GM19193 (cell line): Measurements from ENCODE around the gene RBM47.

Experiments used
- POLR2A ChIP-seq: IDR thresholded peaks from 4 replicates; pipeline ENCODE4 v1.6.1; 2011; ENCODE audit not compliant: insufficient read depth, insufficient read length; ENCODE audit errors: extremely low read depth

The RBM47 gene

DNA sequence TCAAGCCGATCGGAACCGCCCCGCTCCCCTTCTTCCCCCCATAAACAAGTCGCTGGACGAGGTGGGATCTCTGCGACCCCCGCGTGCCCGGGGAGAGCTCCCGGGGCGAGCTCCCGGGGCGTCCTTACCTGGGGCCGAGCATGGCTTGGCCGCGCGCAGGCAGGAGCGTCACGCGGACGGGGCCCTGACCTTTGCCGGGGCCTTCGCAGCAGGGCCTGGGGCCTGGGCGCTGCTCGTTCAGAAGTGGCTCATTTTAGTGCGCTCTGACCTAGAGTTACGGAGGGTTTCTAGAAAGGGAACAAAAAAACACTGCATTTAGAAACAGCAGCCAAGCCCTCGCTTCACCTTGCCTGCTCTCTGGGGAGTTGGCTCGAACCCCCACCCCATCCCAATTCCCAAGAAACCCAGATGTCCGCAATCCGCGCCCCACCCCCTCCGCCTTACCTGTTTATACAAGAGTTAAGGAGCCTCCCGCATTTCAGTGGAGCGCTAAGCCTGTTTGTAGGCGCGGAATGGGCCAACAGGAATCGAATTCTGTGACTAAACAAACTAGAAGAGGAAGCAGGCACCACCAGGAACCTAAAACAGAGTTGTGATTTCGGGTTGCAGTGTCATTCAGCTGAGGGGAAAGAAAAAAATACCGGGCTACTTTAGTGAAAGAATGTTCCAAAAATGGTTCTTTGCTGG, 814 bp upstream of the RBM47 start:
- peak; percentile 19 for TF ChIP-seq POLR2A

DNA sequence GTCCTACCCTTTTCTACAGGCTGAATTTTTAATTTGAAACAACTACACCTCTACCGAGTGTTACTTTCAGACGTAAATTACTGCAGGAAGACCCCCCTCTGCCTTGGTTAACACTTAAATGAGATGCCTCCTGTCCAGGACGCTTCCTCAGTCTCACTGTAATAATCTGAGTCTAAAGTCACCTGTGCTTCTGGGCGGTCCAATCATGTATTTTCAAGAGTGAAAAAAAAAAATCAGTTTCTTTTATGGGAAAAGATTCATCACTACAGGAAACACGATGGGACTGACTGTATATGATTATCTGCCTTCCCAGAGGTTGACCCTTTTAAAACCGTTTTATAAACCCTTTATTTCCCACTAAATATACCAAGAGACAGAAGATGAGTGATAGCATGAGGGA, 776 bp downstream of the RBM47 start:
- TF ChIP-seq POLR2A = no peak

DNA sequence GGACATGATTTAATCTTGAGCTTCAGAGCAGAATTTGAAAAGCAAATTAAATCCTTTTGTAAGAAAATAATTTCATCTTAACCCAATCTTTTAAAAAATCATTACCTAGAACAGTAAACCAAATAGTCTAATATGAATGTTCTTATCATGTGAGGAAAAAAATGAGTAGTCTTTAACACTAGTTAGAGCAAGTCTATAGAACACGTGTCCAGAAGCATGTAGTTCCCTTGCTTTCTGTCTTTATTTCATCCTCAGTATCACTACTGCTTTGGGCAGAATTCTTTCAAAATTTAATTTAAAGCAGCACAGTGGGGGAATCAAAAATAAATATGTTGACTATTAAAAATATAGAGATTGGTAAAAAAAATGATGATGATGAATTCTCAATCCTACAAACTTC, 2.1 kb downstream of the RBM47 start:
- TF ChIP-seq POLR2A = no peak

DNA sequence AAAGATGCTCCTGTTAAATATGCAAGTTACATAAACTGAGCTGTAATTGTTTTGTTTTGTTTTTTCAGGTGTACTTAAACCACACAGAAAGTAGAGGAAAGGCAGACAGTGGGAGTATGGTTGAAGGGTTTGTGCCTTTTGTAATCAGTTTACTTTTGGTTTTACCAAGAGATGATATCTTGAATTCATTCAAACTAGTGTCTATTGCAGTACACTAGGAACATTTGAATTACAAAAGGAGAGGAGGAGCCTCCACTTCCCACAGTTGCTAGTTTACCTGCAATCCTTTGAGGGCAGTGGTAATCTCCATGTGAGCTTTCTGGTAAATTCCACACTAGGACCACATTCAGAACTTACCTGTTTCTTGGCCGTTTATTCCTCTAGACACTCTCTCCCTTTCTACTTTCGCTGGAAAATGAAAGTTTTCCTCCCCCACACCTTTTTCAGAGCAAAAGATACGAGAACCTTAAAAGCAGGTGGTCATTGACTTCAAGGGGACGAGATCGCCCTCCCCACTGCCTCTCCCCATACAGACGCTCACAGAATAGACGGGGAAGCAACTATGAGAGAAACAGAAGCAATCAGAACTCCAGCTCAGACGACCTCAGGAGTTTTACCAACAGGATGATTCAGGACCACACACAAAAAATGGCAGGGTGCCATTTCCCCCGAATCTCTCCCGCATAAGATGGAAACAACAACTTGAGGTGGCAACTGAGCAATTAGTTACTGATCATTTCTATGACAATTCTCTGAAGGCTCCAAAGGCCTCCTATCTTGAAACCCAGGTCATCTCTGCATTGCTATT, 3.3 kb downstream of the RBM47 start:
- TF ChIP-seq POLR2A = peak; percentile 17

DNA sequence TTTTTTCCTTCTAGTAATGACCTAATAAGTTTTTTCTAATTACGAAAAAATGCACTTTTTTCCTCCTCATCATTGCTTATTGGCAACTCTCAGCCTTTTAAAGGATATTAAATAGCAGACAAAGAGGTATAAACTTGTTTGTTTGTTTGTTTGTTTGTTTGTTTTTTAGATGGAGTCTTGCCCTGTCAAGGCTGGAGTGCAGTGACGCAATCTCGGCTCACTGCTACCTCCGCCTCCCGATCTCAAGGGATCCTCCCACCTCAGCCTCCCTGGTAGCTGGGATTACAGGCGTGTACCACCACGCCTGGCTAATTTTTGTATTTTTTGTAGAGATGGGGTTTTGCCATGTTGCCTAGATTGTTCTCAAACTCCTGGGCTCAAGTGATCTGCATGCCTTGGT, 6.0 kb downstream of the RBM47 start:
- TF ChIP-seq POLR2A = no peak

DNA sequence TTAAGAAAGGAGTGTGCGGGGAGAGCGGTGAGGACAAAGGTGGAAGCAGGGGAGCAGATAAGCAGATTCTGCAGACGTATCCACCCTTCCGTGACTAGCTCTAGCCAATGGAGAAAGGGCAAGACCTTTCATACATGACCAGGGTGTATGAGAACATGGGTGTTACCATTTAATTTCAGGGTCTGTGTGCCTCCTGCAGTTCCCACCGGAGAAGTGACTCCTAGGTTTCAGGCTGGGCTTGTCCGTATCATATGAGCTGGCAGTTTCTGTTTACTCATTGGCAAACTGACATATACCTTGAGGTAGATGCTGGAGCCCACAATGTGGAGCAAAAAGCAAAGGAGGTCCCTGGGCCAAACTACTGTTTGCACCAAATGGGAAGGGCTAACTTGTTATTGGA, 6.8 kb downstream of the RBM47 start:
- peak; percentile 40 for TF ChIP-seq POLR2A

DNA sequence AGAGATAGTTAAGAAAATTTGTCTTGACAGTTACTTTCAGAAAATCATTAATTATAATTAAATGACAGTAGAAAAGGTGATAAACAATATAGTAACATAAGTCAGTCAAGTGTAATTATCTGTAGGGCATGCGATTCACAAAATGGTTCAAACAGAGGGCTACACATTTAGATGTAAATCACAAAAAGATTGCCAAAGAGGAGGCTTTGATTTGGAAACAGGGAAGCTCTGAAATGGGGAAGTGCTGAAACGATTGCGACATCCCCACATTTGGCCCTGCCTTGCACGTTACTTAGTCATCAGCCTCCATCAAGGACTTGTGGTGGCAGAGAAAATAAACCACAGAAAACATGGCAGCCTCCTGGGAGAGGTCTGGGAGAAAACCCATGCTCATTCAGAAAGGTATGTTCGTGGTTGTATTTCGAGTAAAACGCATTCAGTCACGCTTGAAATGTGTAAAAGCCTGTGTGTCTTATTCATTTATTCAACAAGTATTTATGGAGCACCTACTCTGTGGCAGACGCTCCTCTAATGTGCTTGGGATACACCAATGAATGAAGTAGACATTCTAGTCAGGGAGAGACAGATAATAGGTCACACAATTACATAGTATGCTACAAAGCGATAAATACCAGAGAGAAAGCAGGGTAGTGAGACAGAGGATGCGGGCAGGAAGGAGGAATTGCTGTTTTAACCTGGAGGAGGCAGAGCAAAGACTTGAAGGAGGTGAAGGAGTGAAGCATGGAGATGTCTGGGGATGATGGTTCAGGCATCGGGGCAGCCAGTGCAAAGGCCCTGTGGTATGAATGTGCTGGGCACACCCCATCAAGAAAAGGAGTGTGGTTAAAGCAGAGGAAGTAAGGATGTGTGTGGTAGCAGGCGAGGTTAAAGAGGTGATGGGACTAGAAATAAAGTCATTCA, 7.8 kb downstream of the RBM47 start:
- no peak for TF ChIP-seq POLR2A

DNA sequence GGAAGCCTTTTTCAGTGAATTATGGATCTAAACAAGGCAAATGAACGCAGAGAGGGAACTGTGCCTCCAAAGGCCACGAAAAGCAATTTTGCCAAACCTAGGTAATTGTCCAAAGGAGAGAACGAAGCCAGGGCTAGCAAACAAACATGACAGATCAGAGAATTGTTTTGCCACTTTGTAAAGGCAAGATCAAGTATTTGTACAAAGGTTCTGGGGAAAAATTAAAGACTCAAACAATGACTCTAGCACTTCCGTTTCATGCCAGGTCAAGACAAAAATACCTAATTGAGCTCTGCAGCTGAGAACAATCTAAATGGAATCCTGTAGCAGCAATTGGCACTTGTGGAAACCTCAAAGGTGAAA, 8.5 kb downstream of the RBM47 start:
- no peak for TF ChIP-seq POLR2A

DNA sequence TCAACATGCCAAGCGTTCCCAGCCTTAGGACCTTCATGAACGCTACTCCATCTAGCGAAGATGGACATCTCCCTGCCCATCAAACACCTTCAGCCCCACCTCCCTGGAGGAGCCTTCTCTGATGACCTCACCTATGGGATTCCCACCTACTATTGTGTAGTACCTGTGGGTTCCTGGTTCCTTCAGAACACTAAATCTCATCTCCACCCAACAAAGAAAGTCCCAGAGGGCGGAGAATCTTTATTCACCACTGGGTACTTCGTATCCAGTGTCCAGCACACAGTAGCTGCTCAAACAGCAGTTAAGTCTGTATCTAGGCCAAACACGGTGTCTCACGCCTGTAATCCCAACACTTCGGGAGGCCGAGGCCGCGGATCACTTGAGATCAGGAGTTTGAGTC, 10.1 kb downstream of the RBM47 start:
- no peak for TF ChIP-seq POLR2A

DNA sequence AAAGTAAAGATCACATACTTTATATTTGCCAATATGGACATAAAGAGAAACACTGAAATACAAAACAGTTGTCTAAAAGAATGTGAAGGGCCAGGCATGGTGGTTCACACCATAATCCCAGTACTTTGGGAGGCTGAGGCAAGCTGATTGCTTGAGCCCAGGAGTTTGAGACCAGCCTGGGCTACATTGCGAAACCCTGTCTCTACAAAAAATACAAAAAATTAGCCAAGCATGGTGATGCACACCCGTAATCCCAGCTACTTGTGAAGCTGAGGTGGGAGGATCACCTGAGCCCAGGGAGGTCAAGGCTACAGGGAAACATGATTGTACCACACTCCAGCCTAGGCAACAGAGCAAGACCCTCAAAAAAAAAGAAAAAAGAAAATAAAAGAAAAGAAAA, 11.8 kb downstream of the RBM47 start:
- TF ChIP-seq POLR2A = no peak

DNA sequence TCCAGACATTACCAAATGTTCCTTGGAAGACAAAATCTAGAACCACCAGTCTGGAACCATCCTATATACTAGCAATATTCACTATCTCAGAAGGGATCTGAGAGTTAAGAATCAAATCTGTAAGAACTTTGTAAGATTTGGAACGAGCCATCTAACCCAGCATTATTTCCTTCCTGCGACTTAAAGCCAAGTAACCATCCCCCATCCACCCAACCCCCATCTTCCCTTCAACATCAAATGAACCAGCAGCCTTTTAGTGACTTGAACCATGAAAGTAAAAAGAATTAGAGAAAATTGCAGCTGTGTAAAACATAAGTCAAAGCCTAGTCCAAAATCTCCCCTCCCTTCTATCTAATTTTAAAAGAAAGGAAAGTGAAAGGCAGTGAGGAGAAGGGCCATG, 15.6 kb downstream of the RBM47 start:
- no peak for TF ChIP-seq POLR2A

DNA sequence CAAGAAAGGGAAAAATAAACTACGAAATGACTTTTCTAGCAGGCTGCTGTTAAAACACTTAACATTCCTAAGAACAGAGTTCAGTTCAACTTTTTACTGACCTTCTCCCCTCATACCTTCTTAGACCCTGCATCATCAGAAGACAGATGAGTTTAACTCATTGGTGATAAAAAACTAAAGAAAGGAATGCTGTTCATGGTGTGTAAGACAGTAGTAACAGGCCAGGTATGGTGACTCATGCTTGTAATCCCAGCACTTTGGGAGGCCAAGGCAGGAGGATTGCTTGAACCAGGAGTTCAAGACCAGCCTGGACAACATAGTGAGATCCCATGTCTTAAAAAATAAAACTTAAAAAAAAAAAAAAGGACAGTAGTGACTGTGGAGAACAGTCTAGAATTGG, 16.2 kb downstream of the RBM47 start:
- TF ChIP-seq POLR2A = no peak

DNA sequence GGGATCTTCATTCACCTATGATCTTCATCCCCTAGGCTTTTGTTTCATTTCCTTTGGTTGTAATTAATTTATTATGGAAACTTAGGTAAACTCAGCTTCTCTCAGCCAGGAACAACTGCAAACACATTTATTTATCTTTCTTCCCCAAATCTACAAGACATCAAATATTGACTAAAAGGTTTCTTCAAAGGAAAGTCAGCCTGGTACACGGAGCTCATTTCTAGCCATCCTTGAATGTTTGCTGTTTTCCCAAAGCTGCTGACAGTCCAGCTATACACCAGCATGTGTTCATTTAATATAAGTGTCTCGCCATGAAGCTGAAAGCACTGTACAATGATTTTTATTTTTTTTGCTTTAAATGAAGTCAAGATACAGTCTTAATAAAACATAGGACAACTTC, 16.8 kb downstream of the RBM47 start:
- no peak for TF ChIP-seq POLR2A

DNA sequence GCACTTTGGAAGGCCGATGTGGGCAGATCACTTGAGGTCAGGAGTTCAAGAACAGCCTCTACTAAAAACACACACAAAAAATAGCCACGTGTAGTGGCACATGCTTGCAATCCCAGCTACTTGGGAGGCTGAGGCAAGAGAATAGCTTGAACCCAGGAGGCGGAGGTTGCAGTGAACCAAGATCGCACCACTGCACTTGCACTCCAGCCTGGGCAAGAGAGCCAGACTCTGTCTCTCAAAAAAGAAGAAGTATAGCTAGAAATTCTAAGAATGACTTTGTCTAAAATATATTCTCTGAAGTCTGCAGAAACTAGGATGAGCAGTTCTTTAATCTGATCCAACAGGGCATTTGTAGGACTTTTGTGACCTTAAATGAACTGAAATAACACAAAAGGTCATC, 17.4 kb downstream of the RBM47 start:
- no peak for TF ChIP-seq POLR2A

DNA sequence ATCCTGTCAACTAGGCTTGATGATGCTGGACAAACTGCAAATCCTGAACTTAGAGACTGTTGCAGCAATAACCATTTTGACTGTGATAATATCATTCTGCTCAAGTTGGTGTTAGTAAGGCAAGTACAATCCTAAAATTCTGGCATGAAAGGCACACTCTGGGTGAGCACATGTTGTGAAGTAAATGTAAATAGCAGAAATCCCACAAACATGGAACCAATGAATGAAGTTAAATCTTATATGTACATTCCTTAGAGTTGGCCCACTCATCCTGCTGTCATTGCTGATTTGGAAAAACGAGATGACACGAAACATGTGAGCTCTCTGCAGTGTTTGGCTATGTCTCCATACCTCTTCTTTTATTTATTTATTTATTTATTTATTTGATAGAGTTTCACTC, 21.0 kb downstream of the RBM47 start:
- TF ChIP-seq POLR2A = no peak
